ENCODE measurements around the gene ATP5PO.
"Not testable (repeated sequence)": the region's sequence is repeated elsewhere in the genome, so short reads cannot be mapped to it uniquely, and the experiment has no call there.

Gene ATP5PO

GRCh38 chr21:33940164-33940880 is 24.7 kb upstream of the ATP5PO start:
- DNase-seq = no peak

DNA sequence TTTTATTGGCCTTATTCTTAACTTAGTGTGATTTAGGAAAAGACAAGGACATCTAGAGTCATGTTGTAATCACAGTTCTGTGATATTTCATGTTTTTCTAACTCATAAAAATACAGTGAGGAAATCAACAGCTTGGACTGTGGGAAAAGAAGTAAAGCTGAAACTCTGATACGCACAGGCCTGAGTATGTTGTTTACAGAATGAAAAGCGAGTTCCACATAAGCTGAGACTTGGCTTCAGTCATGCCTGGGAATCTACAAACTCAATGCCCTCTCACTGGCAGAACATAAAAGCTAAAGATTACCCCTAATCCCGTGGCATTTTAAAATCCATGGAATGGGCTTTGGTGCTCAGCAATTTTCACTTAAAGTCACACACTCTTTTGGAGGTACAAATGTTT is 23.6 kb upstream of the ATP5PO start:
- no peak for DNase-seq

DNA sequence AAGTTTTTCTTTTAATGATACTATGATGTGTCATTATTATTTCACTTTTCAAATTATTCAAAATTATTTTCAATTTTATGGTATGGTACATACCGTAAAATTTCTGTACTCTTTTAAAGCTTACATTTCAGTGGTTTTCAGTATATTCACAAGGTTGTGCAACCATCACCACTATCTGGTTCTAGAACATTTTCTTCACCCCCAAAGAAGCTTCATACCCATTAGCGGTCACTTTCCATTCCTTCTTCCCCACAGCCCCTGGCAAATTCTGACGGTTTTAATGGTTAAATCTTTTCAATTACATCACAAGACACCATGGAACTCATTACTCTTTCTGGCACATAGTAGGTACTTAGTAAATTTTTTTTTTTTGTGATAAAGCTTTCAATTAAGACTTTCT is 22.8 kb upstream of the ATP5PO start:
- DNase-seq = no peak

DNA sequence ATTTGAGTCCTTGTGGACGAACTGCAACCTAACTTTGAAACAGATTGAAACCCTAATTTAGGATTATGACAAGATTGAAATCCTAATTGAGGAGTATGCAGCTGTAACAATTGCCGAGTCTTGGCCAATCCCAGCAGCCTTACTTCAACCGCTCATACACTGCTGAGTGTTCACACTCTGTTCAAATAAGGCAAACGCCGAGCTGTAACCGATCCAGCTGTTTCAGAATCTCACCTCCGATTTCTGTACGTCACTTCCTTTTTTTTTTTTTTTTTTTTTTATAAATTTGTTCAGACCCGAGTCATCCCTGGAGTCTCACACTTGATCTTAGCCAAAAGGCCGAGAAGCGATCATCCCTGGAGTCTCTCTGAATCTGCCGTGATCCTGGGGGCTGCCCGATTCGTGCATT is 22.3 kb upstream of the ATP5PO start:
- no peak for DNase-seq

GRCh38 chr21:33937146-33937545 is 21.5 kb upstream of the ATP5PO start:
- DNase-seq = no peak

GRCh38 chr21:33936301-33937038 is 20.9 kb upstream of the ATP5PO start:
- no peak for DNase-seq

GRCh38 chr21:33932731-33933130 is 17.1 kb upstream of the ATP5PO start:
- DNase-seq = no peak

GRCh38 chr21:33931799-33932390 is 16.3 kb upstream of the ATP5PO start:
- no peak for DNase-seq

DNA sequence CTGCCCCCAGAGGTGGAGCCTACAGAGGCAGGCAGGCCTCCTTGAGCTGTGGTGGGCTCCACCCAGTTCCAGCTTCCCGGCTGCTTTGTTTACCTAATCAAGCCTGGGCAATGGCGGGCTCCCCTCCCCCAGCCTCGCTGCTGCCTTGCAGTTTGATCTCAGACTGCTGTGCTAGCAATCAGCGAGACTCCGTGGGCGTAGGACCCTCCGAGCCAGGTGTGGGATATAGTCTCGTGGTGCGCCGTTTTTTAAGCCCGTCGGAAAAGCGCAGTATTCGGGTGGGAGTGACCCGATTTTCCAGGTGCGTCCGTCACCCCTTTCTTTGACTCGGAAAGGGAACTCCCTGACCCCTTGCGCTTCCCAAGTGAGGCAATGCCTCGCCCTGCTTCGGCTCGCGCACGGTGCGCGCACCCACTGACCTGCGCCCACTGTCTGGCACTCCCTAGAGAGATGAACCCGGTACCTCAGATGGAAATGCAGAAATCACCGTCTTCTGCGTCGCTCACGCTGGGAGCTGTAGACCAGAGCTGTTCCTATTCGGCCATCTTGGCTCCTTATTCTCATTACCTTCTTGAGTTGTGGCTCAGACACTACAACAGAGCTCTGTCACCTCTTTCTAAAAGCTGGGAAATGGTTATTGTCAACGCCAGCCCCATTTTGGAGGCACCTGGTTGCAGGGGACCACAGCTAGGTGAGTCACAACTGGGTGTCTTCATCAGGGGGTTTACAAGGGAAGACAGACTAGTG is 15.6 kb upstream of the ATP5PO start:
- peak; percentile 56 for DNase-seq

DNA sequence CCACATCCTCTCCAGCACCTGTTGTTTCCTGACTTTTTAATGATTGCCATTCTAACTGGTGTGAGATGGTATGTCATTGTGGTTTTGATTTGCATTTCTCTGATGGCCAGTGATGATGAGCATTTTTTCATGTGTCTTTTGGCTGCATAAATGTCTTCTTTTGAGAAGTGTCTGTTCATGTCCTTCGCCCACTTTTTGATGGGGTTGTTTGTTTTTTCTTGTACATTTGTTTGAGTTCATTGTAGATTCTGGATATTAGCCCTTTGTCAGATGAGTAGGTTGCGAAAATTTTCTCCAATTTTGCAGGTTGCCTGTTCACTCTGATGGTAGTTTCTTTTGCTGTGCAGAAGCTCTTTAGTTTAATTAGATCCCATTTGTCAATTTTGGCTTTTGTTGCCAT is 10.6 kb upstream of the ATP5PO start:
- not testable (repeated sequence) for DNase-seq

DNA sequence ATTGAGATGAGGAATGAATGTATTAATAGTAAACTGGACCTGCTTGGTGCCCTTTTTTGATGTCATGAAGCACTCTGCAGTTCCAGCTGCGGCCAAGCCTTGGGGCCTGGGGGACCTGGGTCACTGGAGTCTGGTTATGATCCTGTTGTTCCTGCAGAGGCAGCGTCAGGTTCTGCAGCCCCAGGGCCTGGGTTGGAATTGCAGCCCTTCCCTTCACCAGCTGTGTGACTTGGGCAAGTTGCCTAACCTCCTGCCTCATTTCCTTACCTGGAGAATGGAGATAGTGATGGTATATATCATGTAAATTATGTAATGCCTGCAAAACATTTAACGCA is 9.1 kb upstream of the ATP5PO start:
- DNase-seq = no peak

DNA sequence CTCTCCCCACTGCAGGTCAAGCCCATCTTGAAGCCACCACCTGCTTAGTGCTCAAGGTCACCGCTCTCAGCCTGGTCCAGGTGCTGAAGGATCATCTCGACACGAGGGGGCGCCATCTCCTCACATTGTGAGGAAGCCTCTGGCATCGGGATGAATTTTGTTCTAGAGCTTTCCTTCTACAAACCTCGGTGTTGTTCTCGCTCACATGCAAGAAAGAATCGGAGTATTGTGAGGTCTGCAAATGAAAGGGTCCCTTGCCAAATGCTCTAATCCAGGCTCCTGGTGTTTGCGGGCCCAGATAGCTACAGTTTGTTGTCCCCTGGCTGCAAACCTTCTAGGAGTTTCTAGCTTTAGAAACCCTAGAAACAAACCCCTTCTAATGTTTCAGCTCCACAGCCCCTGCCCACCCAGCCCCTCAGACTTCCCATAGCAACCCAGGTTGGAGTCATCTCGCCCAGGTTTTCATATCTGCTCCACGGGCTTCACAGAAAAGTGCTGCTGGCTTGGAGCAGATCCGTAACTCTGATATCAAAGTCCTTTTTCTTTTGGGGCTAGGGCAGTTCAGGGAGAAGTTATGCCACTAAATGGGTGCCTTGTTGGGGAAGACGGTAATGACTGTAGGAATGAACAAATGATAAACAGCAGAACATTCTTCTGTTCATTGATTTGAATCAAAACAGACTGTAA is 8.6 kb upstream of the ATP5PO start:
- DNase-seq = peak; percentile 93

DNA sequence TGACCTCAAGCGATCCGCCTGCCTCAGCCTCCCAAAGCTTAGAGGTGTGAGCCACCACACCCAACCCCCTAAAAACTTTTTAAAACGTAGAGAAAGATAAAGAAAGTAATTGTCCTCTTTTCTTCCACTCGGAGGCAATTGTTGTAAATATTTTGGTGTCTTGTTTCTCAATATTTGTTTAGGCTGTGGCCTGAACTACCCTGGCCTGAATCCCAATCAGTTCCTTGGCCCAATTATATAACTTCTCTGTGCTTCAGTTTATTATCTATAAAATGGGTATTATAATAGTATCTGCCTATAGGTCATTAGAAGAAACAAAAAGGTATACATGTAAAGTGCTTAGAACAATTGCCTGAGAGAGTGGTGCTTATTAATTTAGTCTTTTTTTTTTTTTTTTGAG is 1.8 kb upstream of the ATP5PO start:
- DNase-seq = no peak

- DNase-seq = no peak
Observed at GRCh38 chr21:33916200-33916567, 580 bp upstream of the ATP5PO start.

- no peak for DNase-seq
Observed at GRCh38 chr21:33914188-33914587, 1.4 kb downstream of the ATP5PO start.

DNA sequence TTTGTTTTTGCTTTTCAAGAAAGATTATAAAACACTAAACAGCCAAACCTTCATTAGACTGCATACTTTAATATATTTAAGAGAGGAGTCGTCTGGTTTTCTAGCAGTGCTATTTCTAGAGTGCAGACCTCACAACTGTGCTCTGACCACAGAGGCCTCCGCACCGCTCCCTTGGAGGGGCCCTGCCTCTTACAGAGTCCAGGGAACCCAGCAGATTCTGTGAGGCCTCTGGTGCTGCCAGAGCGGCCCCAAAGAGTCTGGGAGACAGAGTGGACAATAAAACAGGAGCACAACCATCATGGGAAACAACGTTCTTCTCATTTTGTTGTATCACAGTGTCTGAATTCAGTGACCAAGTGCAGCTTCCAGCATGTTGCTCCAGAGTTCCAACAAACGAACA is 5.8 kb downstream of the ATP5PO start:
- DNase-seq = no peak

- DNase-seq = peak; percentile 18
Observed at GRCh38 chr21:33908760-33909159, 6.8 kb downstream of the ATP5PO start.

DNA sequence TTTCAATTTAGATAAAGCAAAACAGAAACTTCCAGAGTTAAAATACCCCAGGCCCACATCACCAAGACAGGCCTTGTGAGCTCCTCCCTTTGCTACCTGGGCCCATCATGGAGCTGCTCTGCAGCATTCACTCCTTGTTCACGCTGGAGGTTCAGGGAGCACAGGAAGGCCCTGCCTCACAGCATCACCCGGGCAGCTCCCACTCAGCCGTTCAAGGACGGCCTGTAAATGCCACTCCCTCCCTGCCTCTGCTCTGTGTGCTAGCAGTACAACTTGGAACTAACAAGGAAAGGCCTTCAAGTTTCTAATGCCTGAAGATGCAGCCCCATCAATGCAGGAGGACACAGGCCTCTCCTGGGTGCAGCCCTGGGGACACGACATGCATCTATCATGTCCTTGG is 11.6 kb downstream of the ATP5PO start:
- DNase-seq = no peak

GRCh38 chr21:33902349-33902748 is 13.3 kb downstream of the ATP5PO start:
- DNase-seq = no peak

DNA sequence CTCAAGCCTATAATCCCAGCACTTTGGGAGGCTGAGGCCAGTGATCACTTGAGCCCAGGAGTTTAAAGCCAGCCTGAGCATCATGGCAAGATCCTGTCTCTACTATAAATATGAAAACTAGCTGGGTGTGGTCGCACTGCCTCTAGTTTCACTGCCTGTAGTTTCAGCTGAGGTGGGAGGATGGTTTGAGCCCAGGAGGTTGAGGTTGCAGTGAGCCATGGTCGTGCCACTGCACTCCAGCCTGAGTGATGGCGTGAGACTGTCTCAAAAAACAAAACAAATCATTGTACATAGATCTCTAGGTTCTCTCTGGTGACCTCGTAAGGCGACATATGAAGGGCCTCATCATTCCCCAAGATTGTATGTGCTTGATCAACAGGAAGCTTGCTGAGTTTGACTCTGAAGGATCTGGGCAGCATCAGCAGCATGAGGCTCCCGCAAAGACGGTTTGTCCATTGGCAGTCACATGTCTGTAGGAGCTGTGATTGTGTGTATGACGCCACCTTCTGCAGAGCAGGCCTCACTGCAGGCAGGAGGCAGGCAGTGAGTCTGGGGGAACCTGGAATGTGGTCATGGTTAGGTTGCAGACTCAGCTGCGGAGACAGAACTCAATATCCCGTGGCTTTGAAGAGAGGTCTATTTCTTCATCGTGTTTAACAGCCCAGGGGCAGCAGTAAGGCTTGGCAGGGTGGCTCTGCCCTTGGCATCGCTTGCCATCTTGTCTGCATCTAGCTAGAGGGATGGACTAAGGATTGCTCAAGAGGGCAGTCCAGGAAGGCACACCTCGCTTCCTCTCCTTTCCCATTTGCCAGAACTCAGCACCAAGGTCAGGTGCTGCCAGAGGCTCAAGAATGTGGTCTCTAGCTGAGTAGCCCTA is 14.0 kb downstream of the ATP5PO start:
- no peak for DNase-seq

- no peak for DNase-seq
Observed at GRCh38 chr21:33899199-33899598, 16.4 kb downstream of the ATP5PO start.

DNA sequence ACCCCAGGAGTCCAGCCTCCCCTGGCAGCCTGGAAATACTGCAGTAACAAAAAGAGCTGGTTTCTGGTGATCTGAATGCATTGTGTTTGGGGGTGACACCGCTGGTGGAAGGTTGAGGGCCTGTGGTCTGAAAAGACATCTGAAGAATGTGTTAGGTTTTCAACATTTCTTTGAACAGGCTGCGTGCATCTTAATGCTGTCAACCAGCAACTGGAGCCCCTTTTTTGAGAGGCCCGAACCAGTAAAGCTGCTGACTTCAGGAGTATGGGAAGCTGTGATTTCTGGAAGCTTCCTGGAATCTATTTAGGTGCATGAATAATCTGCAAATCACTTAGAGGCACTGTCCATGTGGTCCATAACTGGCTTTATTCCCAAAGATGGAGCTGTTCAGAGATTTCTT is 17.0 kb downstream of the ATP5PO start:
- DNase-seq = no peak
